NCI-H2107 treated with DMSO at 0.1 percent for 48 hours (cell line): ENCODE data around the gene PRKACA.

Experiments used
- DNase-seq: peaks from one replicate; lab custom pipeline; 2025; ENCODE audit not compliant: unreplicated experiment; lab: John Stamatoyannopoulos, UW

Gene PRKACA

DNA sequence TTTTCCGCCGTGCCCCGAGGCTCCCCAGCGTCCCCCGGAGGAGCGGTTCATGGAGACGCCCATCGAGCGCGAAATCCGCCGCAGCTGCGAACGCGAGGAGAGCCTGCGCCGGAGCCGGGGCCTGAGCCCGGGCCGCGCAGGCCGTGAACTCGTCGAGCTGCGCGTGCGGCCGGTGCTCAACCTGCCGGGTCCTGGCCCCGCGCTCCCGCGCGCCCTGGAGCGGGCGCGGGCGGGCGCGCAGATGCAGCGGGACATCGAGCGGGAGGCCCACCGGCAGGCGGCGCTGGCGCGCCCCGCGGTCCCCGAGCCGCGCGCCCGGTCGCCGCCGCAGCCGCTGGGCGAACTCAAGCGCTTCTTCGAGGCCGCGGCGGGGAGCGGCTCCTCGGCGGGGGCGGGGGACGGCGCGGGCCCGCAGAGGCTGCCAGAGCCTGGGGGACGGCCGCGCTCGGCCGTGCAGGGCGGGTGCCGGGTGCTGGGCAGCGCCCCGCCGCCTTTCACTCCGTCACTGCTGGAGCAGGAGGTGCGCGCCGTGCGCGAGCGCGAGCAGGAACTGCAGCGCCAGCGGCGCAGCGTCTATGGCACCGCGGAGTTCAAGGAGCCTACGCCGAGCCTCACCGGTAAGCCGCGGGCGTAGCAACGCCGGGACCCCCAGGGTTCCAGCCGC lies 44.2 kb downstream of the PRKACA start:
- DNase-seq: no peak

GRCh38 chr19:14072535-14073260 lies 44.9 kb downstream of the PRKACA start, which contains the start of gene MISP3:
Gene MISP3 (plus strand): TSS chr19:14072786. CDS start chr19:14073310, 524 bp downstream.
- no peak for DNase-seq

DNA sequence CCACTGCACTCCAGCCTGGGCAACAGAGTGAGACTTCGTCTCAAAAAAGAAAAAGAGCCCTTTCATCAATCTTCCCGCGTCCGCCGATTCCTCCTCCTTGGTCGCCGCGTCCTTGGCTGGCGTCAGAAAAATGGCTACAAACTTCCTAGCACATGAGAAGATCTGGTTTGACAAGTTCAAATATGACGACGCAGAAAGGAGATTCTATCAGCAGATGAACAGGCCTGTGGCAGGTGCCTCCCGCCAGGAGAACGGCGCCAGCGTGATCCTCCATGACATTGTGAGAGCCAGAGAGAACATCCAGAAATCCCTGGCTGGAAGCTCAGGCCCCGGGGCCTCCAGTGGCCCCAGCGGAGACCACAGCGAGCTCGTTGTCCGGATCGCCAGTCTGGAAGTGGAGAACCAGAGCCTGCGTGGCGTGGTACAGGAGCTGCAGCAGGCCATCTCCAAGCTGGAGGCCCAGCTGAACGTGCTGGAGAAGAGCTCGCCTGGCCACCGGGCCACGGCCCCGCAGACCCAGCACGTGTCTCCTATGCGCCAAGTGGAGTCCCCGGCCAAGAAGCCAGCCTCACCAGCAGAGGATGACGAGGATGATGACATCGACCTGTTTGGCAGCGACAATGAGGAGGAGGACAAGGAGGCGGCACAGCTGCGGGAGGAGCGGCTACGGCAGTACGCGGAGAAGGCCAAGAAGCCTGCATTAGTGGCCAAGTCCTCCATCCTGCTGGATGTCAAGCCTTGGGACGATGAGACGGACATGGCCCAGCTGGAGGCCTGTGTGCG lies 47.1 kb downstream of the PRKACA start:
- DNase-seq: no peak

DNA sequence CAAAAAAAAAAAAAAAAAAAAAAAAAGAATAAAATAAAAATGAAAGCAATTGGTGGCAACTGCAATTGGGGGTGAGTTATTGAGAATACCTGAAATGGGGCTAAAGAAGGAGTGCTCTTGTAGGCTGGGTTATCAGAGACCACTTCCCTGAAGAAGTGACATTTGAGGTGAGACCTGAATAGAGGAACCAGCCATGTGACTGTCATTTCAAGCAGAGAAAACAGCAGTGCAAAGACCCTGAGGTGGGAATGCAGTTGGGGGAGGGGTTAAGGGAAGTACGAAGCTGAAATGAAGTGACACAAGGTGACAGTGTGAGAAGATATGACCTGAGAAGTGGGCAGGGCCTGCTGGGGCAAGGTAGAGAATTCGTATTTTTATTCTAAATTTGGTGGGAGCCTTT lies 51.4 kb downstream of the PRKACA start:
- no peak for DNase-seq

DNA sequence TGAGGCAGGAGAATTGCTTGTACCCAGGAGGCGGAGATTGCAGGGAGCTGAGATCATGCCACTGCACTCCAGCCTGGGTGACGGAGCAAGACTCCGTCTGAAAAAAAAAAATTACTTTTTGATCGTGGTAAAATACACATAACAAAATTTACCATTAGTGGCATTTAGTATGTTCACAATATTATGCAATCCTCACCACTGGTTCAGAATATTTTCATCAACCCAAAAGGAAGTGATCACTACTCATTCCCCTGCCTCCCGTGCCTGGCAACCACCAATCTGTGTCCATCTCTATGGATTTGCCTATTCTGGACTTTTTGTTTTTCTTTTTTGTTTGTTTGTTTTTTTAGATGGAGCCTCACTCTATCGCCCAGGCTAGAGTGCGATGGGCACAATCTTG lies 54.5 kb downstream of the PRKACA start:
- no peak for DNase-seq

DNA sequence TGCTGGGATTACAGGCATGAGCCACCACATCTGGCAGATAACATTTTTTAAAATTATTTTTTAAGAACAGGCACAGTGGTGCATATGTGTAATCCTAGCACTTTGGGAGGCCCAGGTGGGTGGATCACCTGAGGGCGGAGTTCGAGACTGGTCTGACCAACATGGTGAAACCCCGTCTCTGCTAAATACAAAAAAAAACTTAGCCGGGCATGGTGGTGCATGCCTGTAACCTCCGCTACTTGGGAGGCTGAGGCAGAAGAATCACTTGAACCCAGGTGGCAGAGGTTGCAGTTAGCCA lies 55.1 kb downstream of the PRKACA start:
- DNase-seq: no peak

DNA sequence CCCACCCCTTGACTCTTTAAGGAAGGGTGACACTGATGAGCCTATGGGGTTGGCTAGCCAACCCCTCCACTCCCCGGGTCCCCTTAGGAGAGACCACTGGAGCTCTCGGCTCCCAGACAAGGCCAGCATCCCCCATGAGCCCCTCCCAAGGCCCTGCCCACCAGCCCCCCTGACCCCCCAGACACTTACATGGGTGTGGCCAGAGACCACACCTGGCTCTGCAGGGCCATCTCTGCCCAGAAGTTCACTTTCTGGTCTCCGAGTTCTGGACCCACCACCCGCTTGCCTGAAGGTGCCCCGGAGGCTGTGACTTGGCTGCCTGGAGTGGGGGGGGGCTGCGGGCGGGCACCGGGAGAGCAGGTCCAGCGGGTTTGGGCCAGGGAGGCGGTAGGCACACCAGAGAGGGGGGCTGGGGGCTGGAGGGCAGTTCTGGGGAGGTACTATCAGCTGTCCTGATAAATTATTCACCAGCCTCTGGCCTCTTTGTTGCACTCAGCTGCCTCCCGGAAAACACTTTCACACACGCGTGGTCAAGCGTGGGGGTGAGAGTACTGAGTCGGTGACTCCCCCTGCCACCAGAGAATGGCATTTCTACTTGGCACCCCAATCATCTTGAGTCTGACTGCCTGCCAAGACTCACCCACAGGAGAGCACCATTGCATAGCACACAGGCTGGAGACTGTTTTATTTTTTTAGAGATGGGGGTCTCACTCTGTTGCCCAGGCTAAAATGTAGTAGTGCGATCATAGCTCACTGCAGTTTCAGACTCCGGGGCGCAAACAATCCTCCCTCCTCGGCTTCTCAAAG lies 55.6 kb downstream of the PRKACA start, which contains the start of gene PALM3:
TSS of gene PALM3 (minus strand) at position 326 of the 807 bp plus-strand sequence. CDS start at position 230, 96 bp downstream.
- no peak for DNase-seq

DNA sequence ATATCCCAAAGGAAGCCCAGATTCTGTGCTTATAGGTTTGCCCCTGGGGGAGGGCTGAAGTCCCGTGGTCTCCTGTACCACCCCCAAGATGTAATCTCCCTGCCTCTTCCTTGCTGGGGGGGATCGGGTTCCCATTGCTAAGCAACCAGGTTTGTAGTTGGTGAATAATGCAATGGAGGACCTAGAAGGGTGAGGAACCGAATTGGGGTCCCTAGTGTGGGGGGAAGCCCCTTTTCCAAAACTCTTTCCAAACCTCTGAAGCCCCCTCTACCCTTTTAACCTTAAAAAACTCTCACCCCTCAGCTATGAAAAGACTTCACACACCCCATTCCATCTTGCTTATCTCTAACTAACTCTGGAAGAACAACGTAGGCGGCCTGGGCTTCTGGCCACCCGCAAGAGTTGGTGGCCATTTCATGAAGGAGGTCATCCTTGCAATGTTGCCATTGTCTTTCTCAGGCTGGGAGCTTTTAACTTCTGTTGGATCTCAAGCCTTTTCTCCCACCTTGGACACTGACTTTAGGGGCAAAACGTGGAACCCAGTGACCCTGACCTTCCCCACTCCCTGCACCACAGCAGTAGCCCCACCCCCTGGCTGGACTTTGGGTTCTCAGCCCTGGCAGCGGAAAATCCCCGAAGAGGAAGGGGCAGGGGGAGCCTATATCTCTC lies 56.3 kb downstream of the PRKACA start:
- DNase-seq: no peak

DNA sequence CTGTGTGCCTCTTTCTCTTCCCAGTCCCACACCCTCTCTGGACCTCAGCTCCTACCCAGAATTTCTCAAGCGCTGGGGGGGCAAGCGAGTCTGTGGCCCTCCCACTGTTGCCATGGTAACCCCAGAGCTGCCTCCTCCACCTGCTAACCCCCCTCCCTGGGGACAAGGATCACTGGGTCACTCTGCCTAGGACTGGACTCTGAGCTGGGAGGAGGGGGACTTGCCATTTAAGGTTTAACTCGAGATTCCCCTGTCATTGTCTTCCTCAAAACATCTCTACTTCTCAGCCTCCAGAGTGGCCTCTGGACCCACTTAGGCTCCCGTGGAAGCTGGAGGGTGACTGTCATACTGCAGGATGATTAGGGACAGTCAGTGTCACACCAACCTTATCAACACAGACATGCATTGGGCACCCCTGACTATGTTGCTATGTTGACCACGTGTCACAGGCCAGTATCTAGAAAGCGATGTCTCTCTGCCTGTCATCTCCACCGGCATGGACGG lies 57.9 kb downstream of the PRKACA start:
- no peak for DNase-seq

GRCh38 chr19:14059093-14059480 lies 58.5 kb downstream of the PRKACA start:
- DNase-seq: no peak

- DNase-seq: no peak
Measured at GRCh38 chr19:14058182-14059092, 59.1 kb downstream of the PRKACA start.

GRCh38 chr19:14056741-14057356 lies 60.7 kb downstream of the PRKACA start:
- no peak for DNase-seq

DNA sequence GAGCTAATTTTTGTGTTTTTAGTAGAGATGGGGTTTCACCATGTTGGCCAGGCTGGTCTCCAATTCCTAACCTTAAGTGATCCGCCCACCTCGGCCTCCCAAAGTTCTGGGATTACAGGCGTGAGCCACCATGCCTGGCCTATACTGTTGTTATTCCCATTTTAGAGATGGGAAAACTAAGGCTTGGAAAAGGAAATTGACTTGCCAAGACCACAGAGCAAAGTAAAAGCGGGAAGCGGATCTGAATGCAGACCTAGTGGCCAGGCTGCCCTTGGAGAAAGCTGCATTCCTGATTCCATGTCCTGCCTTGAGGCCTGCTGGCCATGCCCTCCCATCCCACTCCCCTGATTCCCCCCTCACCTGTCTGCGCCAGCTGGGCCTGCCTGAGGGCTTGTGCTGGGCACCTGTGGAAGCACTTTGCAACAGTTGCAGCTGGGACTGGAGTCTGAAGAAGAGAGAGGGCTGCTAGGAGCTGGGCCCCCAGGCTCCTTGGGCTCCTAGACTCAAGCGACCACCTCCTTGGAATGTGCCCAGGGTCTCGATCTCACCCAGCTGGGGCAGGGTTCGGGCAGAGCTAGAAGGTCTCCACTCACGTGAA lies 61.4 kb downstream of the PRKACA start:
- no peak for DNase-seq

DNA sequence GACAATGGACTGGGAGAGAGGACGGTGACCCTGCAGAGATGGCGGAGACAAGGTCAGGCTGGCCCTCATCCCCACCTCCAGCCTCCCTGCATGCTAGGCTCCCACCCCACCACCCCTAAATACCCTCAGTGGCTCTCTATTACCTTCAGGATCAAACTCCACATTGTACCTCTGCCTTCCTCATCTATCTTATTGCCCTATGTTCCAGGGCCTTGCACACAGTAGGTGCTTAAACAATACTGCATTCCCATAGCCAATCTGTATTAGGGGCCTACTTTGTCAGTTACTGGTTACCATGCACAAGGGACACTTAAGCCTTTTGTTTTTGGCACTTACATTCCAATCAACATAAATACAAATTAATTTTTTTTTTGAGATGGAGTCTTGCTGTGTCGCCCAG lies 62.2 kb downstream of the PRKACA start:
- DNase-seq: no peak

- DNase-seq: no peak
Measured at GRCh38 chr19:14054721-14055120, 62.8 kb downstream of the PRKACA start.

DNA sequence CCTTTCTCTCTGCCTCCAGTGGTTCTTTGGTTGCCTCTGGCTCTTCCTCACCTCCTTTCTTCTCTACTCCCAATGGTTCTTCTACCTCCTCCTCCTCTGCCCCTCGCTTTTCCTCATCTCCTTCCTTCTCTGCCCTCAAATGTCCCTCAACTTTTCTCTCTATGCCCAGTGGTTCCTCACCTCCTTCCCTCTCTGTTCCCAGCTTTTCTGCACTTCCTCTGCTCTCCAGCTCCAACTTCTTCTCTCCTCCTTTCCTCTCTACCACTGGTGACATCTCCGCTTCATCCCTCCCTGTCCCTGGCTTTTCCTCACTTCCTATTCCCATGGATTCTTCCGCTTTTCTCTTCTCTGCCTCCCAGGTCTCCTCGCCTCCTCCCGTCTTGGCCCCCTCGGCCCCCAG lies 63.5 kb downstream of the PRKACA start:
- no peak for DNase-seq

GRCh38 chr19:14053500-14053899 lies 64.1 kb downstream of the PRKACA start:
- no peak for DNase-seq

DNA sequence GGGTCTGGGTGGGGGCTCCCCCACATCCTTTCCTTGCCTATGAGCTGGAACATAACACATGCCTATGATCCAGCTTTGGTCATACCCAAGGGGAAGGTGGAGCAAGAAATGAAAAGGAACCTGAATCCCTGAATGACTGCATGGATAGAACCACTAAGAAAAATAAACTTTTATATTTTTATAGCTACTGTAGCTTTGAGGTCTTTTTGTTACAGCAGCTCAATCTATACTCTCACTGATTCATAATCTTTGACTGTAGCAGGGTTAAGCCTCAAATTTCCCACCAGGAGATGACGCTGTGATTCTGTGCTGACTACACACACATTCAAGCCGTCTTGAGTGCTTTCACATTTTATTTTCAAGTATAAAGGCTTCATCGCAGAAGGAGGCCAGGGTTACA lies 64.5 kb downstream of the PRKACA start:
- no peak for DNase-seq

GRCh38 chr19:14052470-14052869 lies 65.1 kb downstream of the PRKACA start:
- DNase-seq: no peak
